Activated CD4-positive, alpha-beta T cell treated with anti-CD3 and anti-CD28 coated beads, Interleukin-2, amount 10 ng/mL, durations not matched to agents 24 days and 14 days (primary cell): ENCODE results near the gene TLL1. TPM values are rescaled to one million over a fixed set of nuclear protein-coding genes. Genes with fewer than 3 reads are reported as not detected.
A peak's percentile ranks its signal among the peaks of the same experiment; 100 is the strongest.

Experiments used
- DNase-seq: peaks from one replicate; pipeline ENCODE4 v3.0.0; 2022
- H3K27ac Mint-ChIP-seq: one replicate; pipeline ENCODE4 v1.8.0; 2022; ENCODE audit warnings: mild to moderate bottlenecking, mixed read lengths
- H3K27me3 Mint-ChIP-seq: one replicate; pipeline ENCODE4 v1.8.0; 2022; ENCODE audit warnings: mixed read lengths
- H3K36me3 Mint-ChIP-seq: one replicate; pipeline ENCODE4 v1.8.0; 2022; ENCODE audit warnings: low read depth, mild to moderate bottlenecking, mixed read lengths
- H3K4me1 Mint-ChIP-seq: one replicate; pipeline ENCODE4 v1.8.0; 2021; ENCODE audit warnings: mixed read lengths
- H3K4me3 Mint-ChIP-seq: one replicate; pipeline ENCODE4 v1.8.0; 2022; ENCODE audit warnings: mild to moderate bottlenecking, moderate library complexity, mixed read lengths
- H3K9me3 Mint-ChIP-seq: one replicate; pipeline ENCODE4 v1.8.0; 2021; ENCODE audit warnings: mixed read lengths
- intact Hi-C: fragments of 100-400 bp; cut with micrococcal nuclease; formaldehyde crosslinking; loops from one replicate; pipeline ENCODE4 v1.15.1; 2023
- total RNA-seq: library from RNA; stranded (reverse); gene quantifications from 2 replicates; pipeline ENCODE4 v1.2.3, GENCODE V29; 2022

TLL1 gene
- total RNA-seq, 1 donor from 2014 or later = not detected

DNA sequence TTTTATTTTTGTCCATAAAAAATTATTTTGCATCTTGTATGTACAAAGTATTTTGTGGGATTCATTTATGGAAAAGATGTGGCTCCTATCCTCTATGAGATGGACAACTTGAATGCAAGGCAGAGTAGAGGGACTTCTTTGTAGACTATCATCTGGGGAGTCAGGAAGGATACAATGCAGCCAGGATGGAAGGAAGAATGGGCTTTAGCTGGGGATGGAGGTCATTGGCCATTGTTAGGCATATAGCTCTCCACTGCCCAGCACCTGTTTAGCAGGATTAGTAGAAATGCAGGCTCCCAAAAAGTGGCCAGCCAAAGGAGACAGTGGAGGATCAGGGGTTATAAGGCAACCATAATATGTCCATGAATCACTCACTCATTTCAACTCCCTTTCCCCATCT is 5.1 kb upstream of the TLL1 start:
- intact Hi-C loops = no loop called here
- no peak overlapping the region for H3K4me3 Mint-ChIP-seq
- DNase-seq = no peak
- H3K4me1 Mint-ChIP-seq = peaks cover 2% of the 10 kb centered on the region
- H3K9me3 Mint-ChIP-seq = no peaks in the 10 kb centered on the region
- H3K36me3 Mint-ChIP-seq = no peaks in the 10 kb centered on the region
- peaks cover 23% of the 10 kb centered on the region for H3K27me3 Mint-ChIP-seq
- no peak overlapping the region for H3K27ac Mint-ChIP-seq

DNA sequence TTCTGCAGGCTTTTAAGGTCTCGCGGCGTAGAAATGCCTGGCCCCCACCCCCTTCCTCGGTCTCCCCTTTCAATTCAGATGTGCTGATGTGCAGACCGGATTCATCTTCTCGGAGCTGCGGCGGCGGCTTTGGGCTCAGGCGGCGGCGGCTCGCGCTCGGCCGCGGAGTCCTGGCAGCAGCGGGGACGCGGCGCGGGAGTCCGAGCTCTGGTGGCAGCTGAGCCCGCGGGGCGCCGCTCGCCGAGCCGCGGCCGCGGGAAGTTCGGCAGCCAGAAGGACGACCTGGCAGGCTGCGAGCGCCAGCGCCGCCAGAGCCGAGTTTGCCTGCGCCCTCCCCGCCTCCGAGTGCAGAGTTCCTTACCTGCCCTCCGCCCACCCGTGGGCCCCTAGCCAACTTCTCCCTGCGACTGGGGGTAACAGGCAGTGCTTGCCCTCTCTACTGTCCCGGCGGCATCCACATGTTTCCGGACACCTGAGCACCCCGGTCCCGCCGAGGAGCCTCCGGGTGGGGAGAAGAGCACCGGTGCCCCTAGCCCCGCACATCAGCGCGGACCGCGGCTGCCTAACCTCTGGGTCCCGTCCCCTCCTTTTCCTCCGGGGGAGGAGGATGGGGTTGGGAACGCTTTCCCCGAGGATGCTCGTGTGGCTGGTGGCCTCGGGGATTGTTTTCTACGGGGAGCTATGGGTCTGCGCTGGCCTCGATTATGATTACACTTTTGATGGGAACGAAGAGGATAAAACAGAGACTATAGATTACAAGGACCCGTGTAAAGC is 448 bp downstream of the TLL1 start:
- peaks cover 3% of the 10 kb centered on the region for H3K4me1 Mint-ChIP-seq
- peaks cover 58% of the 10 kb centered on the region for H3K27me3 Mint-ChIP-seq
- H3K4me3 Mint-ChIP-seq = peak overlapping the region; percentile 43
- no peak overlapping the region for H3K27ac Mint-ChIP-seq
- DNase-seq = peak; percentile 55
- intact Hi-C loops = no loop called here
- no peaks in the 10 kb centered on the region for H3K9me3 Mint-ChIP-seq
- H3K36me3 Mint-ChIP-seq = no peaks in the 10 kb centered on the region

DNA sequence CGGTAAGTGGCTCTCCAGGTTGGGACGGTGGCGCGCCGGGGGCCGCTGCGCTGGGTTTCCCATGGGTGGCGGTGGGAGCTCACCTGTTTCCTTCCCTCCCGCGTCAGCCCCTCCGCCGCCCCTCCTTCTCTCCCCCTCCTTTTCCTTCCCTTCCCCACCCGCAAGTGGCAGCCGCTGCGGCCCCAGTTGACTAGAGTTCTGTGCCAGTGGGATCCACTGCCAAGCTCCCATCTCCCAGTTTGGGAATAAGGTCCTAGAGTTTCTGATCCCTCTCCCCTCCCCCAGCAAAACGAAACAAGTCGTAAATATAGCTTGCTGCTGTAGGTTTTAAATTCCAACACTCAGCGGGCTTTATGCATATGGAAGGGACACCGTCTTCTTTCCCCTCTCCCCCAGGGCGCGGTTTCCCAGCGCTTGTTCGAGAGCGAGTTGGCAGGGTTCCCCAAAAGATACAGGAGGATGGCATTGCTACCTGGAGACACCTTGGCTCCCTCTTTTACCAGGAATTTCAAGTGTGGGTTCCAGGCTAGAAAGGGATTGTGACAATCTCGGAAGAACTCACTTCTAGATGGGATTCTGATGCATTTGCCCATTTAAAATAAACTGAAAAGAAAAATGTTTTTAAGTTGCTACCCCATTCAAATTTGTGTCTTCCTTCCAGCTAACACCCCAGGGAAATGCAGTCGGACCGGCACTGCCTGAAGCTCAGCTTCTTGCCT is 1.2 kb downstream of the TLL1 start:
- no peak for DNase-seq
- peaks cover 58% of the 10 kb centered on the region for H3K27me3 Mint-ChIP-seq
- H3K4me1 Mint-ChIP-seq = peaks cover 3% of the 10 kb centered on the region
- no peaks in the 10 kb centered on the region for H3K36me3 Mint-ChIP-seq
- H3K9me3 Mint-ChIP-seq = no peaks in the 10 kb centered on the region
- H3K4me3 Mint-ChIP-seq = peak overlapping the region; percentile 37
- intact Hi-C loops = no loop called here
- H3K27ac Mint-ChIP-seq = no peak overlapping the region

DNA sequence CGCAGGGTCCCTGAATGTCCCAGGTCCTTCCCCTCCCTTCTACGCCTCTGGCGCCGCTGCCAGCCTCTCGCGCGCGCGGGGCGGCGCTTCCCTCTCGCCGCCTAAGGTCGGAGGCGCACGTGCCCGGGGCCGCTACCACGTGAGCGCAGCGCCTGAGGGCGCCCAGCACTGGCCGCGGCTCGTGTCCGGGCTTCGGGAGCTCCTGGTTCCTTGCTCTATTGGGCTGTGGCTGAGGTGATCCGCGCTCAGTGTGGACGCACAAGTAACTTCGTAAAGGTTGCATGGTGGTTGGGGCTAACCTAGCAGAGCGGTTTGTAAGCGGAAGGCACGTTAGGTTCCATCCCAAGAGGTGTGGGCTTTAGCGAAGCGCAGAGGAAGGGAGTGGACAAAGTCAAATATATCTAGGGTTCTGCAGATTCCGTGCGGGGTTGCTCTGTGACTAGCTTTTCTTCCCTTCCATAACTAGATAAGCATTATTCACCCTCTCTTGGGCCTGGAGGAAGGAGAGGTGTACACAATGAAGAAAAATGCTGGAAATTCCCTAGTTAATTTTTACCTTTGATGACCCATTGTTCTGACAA is 1.8 kb downstream of the TLL1 start:
- H3K9me3 Mint-ChIP-seq = no peaks in the 10 kb centered on the region
- H3K36me3 Mint-ChIP-seq = no peaks in the 10 kb centered on the region
- H3K27me3 Mint-ChIP-seq = peaks cover 56% of the 10 kb centered on the region
- DNase-seq = no peak
- peaks cover 3% of the 10 kb centered on the region for H3K4me1 Mint-ChIP-seq
- H3K27ac Mint-ChIP-seq = no peak overlapping the region
- H3K4me3 Mint-ChIP-seq = no peak overlapping the region
- intact Hi-C loops = no loop called here

DNA sequence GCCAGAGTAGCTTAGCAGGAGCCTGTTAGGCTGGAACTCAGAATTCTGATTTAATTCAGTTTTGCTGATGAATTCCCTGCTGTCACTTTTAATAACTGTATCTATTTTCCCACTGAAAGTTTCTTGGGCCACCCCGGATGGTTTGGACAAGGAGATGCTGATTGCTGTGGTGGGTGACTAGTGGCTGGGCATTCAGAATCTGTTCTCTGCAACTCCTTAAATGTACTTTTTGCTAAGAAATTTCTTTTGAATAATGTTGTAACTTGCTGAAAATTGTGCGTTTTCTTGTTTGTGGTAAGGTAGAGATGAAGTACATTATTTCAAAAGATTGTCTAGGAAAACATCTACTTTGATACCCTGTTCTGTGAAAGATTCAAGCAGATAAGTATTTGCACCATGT is 2.4 kb downstream of the TLL1 start:
- H3K27me3 Mint-ChIP-seq = peaks cover 53% of the 10 kb centered on the region

DNA sequence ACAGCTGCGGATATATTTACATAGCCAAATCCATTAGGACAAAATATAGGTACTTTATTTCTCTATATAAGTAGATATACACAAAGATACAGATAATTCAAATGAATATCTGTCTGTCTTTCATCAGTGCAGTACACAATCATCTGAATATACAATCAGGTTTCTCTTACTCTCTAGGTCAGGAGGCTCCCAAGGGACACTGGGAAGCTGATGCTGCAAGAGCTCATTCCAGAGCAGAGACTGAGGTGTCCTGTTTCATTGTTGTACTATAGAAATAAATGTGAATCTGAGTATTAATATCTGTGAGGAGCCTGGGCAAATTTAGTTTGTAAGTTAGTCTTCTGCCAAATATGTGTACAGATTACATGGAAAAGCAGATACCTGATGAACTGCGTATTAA is 4.2 kb downstream of the TLL1 start:
- intact Hi-C loops = no loop called here
- peaks cover 3% of the 10 kb centered on the region for H3K4me1 Mint-ChIP-seq
- no peak overlapping the region for H3K27ac Mint-ChIP-seq
- no peaks in the 10 kb centered on the region for H3K36me3 Mint-ChIP-seq
- no peak for DNase-seq
- H3K27me3 Mint-ChIP-seq = peaks cover 41% of the 10 kb centered on the region
- no peak overlapping the region for H3K4me3 Mint-ChIP-seq
- no peaks in the 10 kb centered on the region for H3K9me3 Mint-ChIP-seq

More for the DNA sequence above, 2.4 kb downstream of the TLL1 start:
- peaks cover 3% of the 10 kb centered on the region for H3K4me1 Mint-ChIP-seq
- intact Hi-C loops = no loop called here
- no peak overlapping the region for H3K27ac Mint-ChIP-seq
- no peaks in the 10 kb centered on the region for H3K9me3 Mint-ChIP-seq
- no peaks in the 10 kb centered on the region for H3K36me3 Mint-ChIP-seq
- no peak for DNase-seq
- H3K4me3 Mint-ChIP-seq = no peak overlapping the region

DNA sequence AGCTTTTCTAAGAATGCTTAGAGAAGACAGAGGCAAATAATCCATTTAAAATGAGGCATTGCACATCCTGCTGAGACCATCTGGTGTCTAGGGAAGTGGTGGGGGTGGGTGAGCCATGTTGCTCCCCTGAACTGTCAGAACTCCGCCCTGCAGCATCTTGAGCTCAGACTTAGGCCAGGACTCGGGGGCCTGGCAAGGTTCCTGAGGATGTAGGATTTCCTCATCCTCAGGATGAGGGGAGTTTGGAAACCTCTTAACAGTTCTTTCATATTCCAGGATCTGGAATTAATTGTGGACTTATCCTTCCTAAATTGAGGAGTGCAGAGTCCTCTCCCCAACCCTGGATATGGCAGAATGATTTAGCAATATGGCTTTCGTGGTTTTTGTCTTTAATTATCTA is 6.6 kb downstream of the TLL1 start:
- H3K9me3 Mint-ChIP-seq = no peaks in the 10 kb centered on the region
- no peak for DNase-seq
- H3K4me1 Mint-ChIP-seq = no peaks in the 10 kb centered on the region
- peaks cover 21% of the 10 kb centered on the region for H3K27me3 Mint-ChIP-seq
- H3K4me3 Mint-ChIP-seq = no peak overlapping the region
- intact Hi-C loops = no loop called here
- H3K27ac Mint-ChIP-seq = no peak overlapping the region
- no peaks in the 10 kb centered on the region for H3K36me3 Mint-ChIP-seq

DNA sequence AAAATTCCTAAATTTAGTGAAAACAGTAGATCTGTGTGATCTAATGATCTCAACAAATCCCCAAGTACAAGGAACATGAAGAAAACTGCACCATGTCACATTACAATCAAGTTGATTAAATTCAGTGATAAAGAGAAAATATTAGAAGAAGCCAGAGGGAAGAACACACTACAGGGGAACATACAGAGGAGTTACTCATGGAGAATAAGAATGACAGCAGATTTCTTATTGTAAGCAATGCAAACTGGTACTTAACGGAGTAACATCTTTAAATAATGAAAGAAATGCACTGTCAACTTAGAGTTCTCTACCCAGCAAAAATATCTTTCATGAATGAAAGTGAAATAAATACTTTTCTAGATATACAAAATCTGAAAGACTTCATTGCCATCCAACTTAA is 21.1 kb downstream of the TLL1 start:
- no peaks in the 10 kb centered on the region for H3K36me3 Mint-ChIP-seq
- H3K4me3 Mint-ChIP-seq = no peak overlapping the region
- H3K4me1 Mint-ChIP-seq = no peaks in the 10 kb centered on the region
- no peak for DNase-seq
- H3K9me3 Mint-ChIP-seq = no peaks in the 10 kb centered on the region
- no peaks in the 10 kb centered on the region for H3K27me3 Mint-ChIP-seq
- intact Hi-C loops = no loop called here
- H3K27ac Mint-ChIP-seq = no peak overlapping the region

DNA sequence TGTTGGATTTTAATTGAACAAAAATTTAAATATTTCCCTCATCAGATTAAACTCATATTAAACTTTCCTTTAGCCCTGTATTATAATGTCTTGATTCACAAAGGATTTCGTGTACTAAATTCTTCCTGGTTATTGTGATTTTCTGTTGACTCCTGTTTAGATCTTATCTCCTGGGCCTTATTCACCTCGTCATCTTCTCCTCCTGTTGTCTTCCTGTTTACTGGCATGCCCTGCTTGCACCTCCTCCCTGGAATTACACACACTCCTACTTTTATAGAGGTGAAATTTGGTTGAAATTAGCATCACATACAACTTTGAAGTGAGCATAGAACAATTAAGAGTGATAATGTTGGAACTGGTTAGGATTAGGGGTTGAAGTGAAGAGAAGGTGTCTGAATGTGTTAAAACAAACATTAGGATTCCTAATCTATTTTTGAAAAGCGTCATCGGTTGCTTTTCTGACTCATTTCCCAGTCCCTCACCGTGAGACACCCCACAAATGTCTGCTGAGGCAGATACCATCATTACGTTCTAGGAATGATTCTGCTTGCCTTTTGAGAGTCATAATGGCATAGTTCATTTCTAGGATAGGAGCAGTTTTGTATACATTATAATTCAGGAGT is 32.5 kb downstream of the TLL1 start:
- H3K4me3 Mint-ChIP-seq = no peak overlapping the region
- H3K4me1 Mint-ChIP-seq = no peaks in the 10 kb centered on the region
- intact Hi-C loops = no loop called here
- H3K27ac Mint-ChIP-seq = no peak overlapping the region
- H3K27me3 Mint-ChIP-seq = no peaks in the 10 kb centered on the region
- H3K36me3 Mint-ChIP-seq = no peaks in the 10 kb centered on the region
- no peaks in the 10 kb centered on the region for H3K9me3 Mint-ChIP-seq
- no peak for DNase-seq

DNA sequence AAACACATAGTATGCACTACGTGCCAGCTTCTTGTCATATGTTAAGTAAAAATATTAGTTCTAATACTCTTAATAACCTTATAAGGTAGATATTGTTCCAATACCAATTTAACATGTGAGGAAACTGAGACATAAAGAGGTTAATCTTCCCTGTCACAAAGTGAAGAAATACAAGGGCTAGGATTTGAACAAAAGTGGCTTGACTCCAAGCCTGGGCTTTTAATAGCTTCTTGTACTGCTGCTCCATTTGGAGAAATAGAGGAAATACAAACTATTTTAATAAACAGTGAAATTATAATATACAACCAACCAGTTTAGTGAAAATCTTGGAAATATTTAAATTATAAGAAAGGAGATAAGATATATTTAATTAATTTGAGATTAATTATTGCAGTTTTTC is 33.2 kb downstream of the TLL1 start:
- intact Hi-C loops = no loop called here
- Mint-ChIP-seq H3K4me1 (no peaks in the 10 kb centered on the region), H3K36me3 (no peaks in the 10 kb centered on the region), H3K27ac (no peak overlapping the region), H3K27me3 (no peaks in the 10 kb centered on the region), H3K4me3 (no peak overlapping the region), H3K9me3 (no peaks in the 10 kb centered on the region)
- no peak for DNase-seq

DNA sequence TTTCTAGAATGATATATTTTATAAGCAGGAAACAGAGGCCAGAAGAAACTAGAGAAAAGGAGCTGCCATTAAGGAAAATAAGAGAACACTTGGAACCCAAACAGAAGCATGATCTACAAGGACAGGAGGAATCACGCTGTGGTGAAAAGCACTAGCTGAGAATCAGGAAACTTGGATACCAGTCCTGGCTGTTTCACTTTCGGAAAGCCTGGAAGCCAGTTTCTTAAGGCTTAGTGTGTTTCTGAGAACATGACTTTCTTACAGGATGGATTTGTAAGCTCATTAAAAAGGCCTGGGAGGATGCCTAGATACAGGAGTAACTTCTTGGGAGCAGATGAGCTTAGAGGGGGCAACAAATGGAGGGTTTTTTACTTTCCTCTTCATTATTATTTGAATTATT is 36.9 kb downstream of the TLL1 start:
- no peaks in the 10 kb centered on the region for H3K4me1 Mint-ChIP-seq
- H3K9me3 Mint-ChIP-seq = no peaks in the 10 kb centered on the region
- H3K36me3 Mint-ChIP-seq = no peaks in the 10 kb centered on the region
- intact Hi-C loops = no loop called here
- no peak overlapping the region for H3K27ac Mint-ChIP-seq
- no peaks in the 10 kb centered on the region for H3K27me3 Mint-ChIP-seq
- no peak for DNase-seq
- no peak overlapping the region for H3K4me3 Mint-ChIP-seq

DNA sequence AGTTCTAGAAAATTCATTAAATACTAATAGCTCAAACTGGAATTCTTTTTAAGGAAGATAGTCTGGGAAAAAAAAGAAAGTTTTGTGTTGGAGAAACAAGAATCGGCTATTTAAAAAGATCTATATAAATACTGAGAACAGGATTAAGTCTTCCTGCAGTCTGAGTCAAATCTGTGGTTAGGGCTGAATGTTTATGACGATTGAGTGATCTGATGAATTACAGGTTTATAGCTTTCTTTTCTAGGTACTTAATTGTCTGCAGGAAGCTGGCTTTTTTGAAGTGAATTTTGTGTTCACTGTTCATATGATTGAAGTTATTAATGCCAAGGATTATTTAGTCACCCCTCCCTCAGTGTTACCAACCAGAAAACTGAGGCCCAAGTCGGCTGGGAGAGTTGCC is 42.2 kb downstream of the TLL1 start:
- H3K36me3 Mint-ChIP-seq = no peaks in the 10 kb centered on the region
- intact Hi-C loops = no loop called here
- H3K4me1 Mint-ChIP-seq = no peaks in the 10 kb centered on the region
- no peak overlapping the region for H3K4me3 Mint-ChIP-seq
- no peaks in the 10 kb centered on the region for H3K9me3 Mint-ChIP-seq
- H3K27me3 Mint-ChIP-seq = no peaks in the 10 kb centered on the region
- no peak overlapping the region for H3K27ac Mint-ChIP-seq
- no peak for DNase-seq

DNA sequence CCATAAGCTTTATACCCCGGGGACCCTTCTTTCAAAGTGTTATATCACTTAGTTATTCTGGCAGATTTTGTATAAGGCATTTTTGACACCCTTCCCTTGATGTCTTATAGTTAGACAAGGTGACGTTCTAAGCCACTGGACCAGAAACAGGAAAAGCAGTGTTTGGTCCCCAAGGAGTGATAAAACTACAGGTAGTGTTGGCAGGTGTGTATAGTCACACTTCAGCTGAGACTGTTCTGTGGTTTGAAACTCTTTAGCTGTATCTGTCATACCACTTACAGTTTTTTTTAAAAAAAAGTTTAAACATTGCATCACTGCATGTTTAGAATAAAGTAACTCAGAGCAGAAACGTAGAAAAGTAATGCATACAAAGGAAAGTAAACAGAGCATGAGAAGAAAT is 48.5 kb downstream of the TLL1 start:
- Mint-ChIP-seq H3K4me3 (no peak overlapping the region), H3K27me3 (no peaks in the 10 kb centered on the region), H3K27ac (no peak overlapping the region), H3K9me3 (no peaks in the 10 kb centered on the region), H3K4me1 (no peaks in the 10 kb centered on the region), H3K36me3 (no peaks in the 10 kb centered on the region)
- intact Hi-C loops = no loop called here
- no peak for DNase-seq

DNA sequence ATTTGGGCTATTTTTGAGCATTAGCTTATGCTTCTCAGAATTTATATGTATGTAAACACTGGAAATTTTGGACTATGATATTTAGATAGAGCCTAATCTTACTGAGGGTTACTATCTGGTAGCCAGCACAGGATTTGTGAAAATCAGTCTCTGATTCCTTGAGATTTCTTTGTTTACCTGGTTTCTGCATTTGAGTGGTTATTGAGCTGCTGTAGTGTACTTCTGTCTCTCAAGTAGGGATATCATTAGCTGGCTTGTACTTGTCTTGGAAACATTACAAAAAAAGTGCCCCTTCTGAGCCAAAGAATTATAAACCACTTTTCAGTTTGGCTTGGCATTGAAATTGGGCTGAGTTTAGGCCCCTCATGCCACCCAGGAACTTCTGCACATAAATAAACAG is 49.7 kb downstream of the TLL1 start:
- Mint-ChIP-seq H3K27ac (no peak overlapping the region), H3K36me3 (no peaks in the 10 kb centered on the region), H3K9me3 (no peaks in the 10 kb centered on the region), H3K4me1 (no peaks in the 10 kb centered on the region), H3K27me3 (no peaks in the 10 kb centered on the region), H3K4me3 (no peak overlapping the region)
- intact Hi-C loops = no loop called here
- no peak for DNase-seq
